ENCODE results near the gene CC2D1B. TPM values are rescaled to one million over a fixed set of nuclear protein-coding genes. Genes with fewer than 3 reads are reported as not detected.

Gene CC2D1B
- total RNA-seq, 1 experiment from 2014 or later, result 22.6 TPM

- Mint-ChIP-seq H3K9me3 (no peaks in the 10 kb centered on the region; the same call in 1 of the 2 replicates), H3K4me3 (no peak overlapping the region), H3K36me3 (peaks cover 3% of the 10 kb centered on the region; the same call in 1 of the 2 replicates), H3K27ac (no peak overlapping the region), H3K4me1 (peaks cover 11% of the 10 kb centered on the region), H3K27me3 (ENCODE audit: low read depth) (no peaks in the 10 kb centered on the region)
- ChIA-PET CTCF (interaction anchor here (0.7 to 1.6 kb wide), 2 partner anchors 11 to 25 kb away, joined by 3 to 4 read pairs; no protein-coding TSS in a partner anchor), POLR2A (interaction anchor here (0.7 kb wide), 1 partner anchor 12 kb away, joined by 5 read pairs; no protein-coding TSS in a partner anchor)
- TF ChIP-seq ATF1 (CRISPR knock-in tag; IDR thresholded peaks at IDR 0.05) (no peak), PREB (CRISPR knock-in tag; IDR thresholded peaks at IDR 0.05; ENCODE audit: borderline replicate concordance) (no peak), KAT7 (CRISPR knock-in tag; IDR thresholded peaks at IDR 0.05; ENCODE audit: borderline replicate concordance) (no peak), NR1H2 (CRISPR knock-in tag; IDR thresholded peaks at IDR 0.05) (no peak), ZMAT4 (CRISPR knock-in tag; IDR thresholded peaks at IDR 0.05) (no peak), GTF2I (CRISPR knock-in tag; conservative IDR thresholded peaks at IDR 0.05) (no peak), ATF3 (CRISPR knock-in tag; conservative IDR thresholded peaks at IDR 0.05) (no peak), AR (CRISPR knock-in tag; IDR thresholded peaks at IDR 0.05) (no peak), TEAD4 (CRISPR knock-in tag; IDR thresholded peaks at IDR 0.05) (no peak), ZNF138 (CRISPR knock-in tag; conservative IDR thresholded peaks at IDR 0.05) (no peak), JUN (CRISPR knock-in tag; IDR thresholded peaks at IDR 0.05) (no peak), ETV6 (CRISPR knock-in tag; IDR thresholded peaks at IDR 0.05) (no peak), ZNF416 (CRISPR knock-in tag; IDR thresholded peaks at IDR 0.05) (no peak), NR3C1 (CRISPR knock-in tag; conservative IDR thresholded peaks at IDR 0.05; ENCODE audit: low read depth) (no peak), USF1 (CRISPR knock-in tag; IDR thresholded peaks at IDR 0.05) (no peak), CREM (CRISPR knock-in tag; IDR thresholded peaks at IDR 0.05) (no peak)
- no peak for DNase-seq (ENCODE audit: low spot score)
- no peak for ATAC-seq
Measured at GRCh38 chr1:52323731-52324130, 42.3 kb downstream of the CC2D1B start.

GRCh38 chr1:52321061-52321460 is 44.9 kb downstream of the CC2D1B start:
- DNase-seq (ENCODE audit: low spot score) (no peak), ATAC-seq (no peak)
- POLR2A ChIA-PET, result no interaction called here
- H3K4me3 Mint-ChIP-seq, result no peak overlapping the region
- CTCF ChIA-PET, result no interaction called here
- no peaks in the 10 kb centered on the region; the same call in 1 of the 2 replicates for H3K9me3 Mint-ChIP-seq
- peaks cover 3% of the 10 kb centered on the region; the same call in 1 of the 2 replicates for H3K36me3 Mint-ChIP-seq
- no peaks in the 10 kb centered on the region for H3K27me3 Mint-ChIP-seq (ENCODE audit: low read depth)
- peaks cover 6% of the 10 kb centered on the region for H3K4me1 Mint-ChIP-seq
- H3K27ac Mint-ChIP-seq, result no peak overlapping the region
- no peak for TF ChIP-seq FOXP1 (CRISPR knock-in tag; IDR thresholded peaks at IDR 0.05; ENCODE audit: borderline replicate concordance)
- no peak for TF ChIP-seq SMAD3 (CRISPR knock-in tag; IDR thresholded peaks at IDR 0.05; ENCODE audit: borderline replicate concordance)
- TF ChIP-seq CDX4 (CRISPR knock-in tag; IDR thresholded peaks at IDR 0.05; ENCODE audit: borderline replicate concordance), result no peak
- TF ChIP-seq NR1H2 (CRISPR knock-in tag; IDR thresholded peaks at IDR 0.05), result no peak
- no peak for TF ChIP-seq ZNF396 (CRISPR knock-in tag; IDR thresholded peaks at IDR 0.05; ENCODE audit: borderline replicate concordance)
- no peak for TF ChIP-seq ARID4B (CRISPR knock-in tag; IDR thresholded peaks at IDR 0.05; ENCODE audit: borderline replicate concordance)
- no peak for TF ChIP-seq CBFB (CRISPR knock-in tag; IDR thresholded peaks at IDR 0.05; ENCODE audit: low read depth)
- TF ChIP-seq ZNF219 (CRISPR knock-in tag; IDR thresholded peaks at IDR 0.05; ENCODE audit: borderline replicate concordance), result no peak
- no peak for TF ChIP-seq NR3C1 (CRISPR knock-in tag; conservative IDR thresholded peaks at IDR 0.05; ENCODE audit: low read depth)
- TF ChIP-seq FOXJ3 (CRISPR knock-in tag; IDR thresholded peaks at IDR 0.05; ENCODE audit: borderline replicate concordance), result no peak
- TF ChIP-seq ZNF423 (CRISPR knock-in tag; IDR thresholded peaks at IDR 0.05), result no peak
- no peak for TF ChIP-seq ATF3 (CRISPR knock-in tag; conservative IDR thresholded peaks at IDR 0.05)

Data from WTC11 (cell line).